Measurements from ENCODE around the gene MACIR.
"Not testable (repeated sequence)": the region's sequence is repeated elsewhere in the genome, so short reads cannot be mapped to it uniquely, and the experiment has no call there.

Gene MACIR

GRCh38 chr5:103258368-103258956 is at the start of gene MACIR:
TSS of gene MACIR (plus strand) at chr5:103258763. CDS start at chr5:103275920, 17,157 bp downstream.
- DNase-seq (ENCODE audit: low spot score), result peak; percentile 95

GRCh38 chr5:103209065-103209464 is 49.5 kb upstream of the MACIR start:
- DNase-seq (ENCODE audit: low spot score), result no peak

GRCh38 chr5:103210952-103211351 is 47.6 kb upstream of the MACIR start:
- no peak for DNase-seq (ENCODE audit: low spot score)

GRCh38 chr5:103211576-103212561 is 46.7 kb upstream of the MACIR start:
- DNase-seq (ENCODE audit: low spot score), result no peak

- DNase-seq (ENCODE audit: low spot score), result peak; percentile 31
Measured at GRCh38 chr5:103216137-103216536, 42.4 kb upstream of the MACIR start.

- DNase-seq (ENCODE audit: low spot score), result no peak
Measured at GRCh38 chr5:103216697-103217096, 41.9 kb upstream of the MACIR start.

- DNase-seq (ENCODE audit: low spot score), result no peak
Measured at GRCh38 chr5:103217101-103217500, 41.5 kb upstream of the MACIR start.

- peak; percentile 83 for DNase-seq (ENCODE audit: low spot score)
Measured at GRCh38 chr5:103218164-103218563, 40.4 kb upstream of the MACIR start.

GRCh38 chr5:103219074-103219473 is 39.5 kb upstream of the MACIR start:
- DNase-seq (ENCODE audit: low spot score), result not testable (repeated sequence)

- DNase-seq (ENCODE audit: low spot score), result no peak
Measured at GRCh38 chr5:103223031-103223955, 35.3 kb upstream of the MACIR start.

- DNase-seq (ENCODE audit: low spot score), result peak; percentile 70
Measured at GRCh38 chr5:103224118-103224893, 34.3 kb upstream of the MACIR start.

GRCh38 chr5:103224894-103225246 is 33.7 kb upstream of the MACIR start:
- no peak for DNase-seq (ENCODE audit: low spot score)

- DNase-seq (ENCODE audit: low spot score), result no peak
Measured at GRCh38 chr5:103228061-103228460, 30.5 kb upstream of the MACIR start.

- DNase-seq (ENCODE audit: low spot score), result no peak
Measured at GRCh38 chr5:103228588-103228987, 30.0 kb upstream of the MACIR start.

GRCh38 chr5:103232393-103232999 is 26.1 kb upstream of the MACIR start:
- DNase-seq (ENCODE audit: low spot score), result peak; percentile 39

GRCh38 chr5:103234239-103234975 is 24.2 kb upstream of the MACIR start:
- DNase-seq (ENCODE audit: low spot score), result no peak

GRCh38 chr5:103235891-103236290 is 22.7 kb upstream of the MACIR start:
- DNase-seq (ENCODE audit: low spot score), result no peak

GRCh38 chr5:103237778-103238177 is 20.8 kb upstream of the MACIR start:
- no peak for DNase-seq (ENCODE audit: low spot score)

GRCh38 chr5:103243665-103244064 is 14.9 kb upstream of the MACIR start:
- DNase-seq (ENCODE audit: low spot score), result no peak

- no peak for DNase-seq (ENCODE audit: low spot score)
Measured at GRCh38 chr5:103244398-103244797, 14.2 kb upstream of the MACIR start.
